Neural cell (in vitro differentiated cells): ENCODE measurements around the gene RAI2.

ENCODE experiments used
- EZH2 ChIP-seq: fragments of 200-600, 300-800 bp; shearing (Covaris generic), sonication (generic); IDR thresholded peaks from 2 replicates; pipeline ENCODE4 v1.6.1; 2014; ENCODE audit warnings: antibody characterized with exemption, low read length, borderline replicate concordance, mild to moderate bottlenecking; ENCODE audit not compliant: insufficient read depth, poor library complexity, severe bottlenecking
- MXI1 ChIP-seq: fragments of 450-650 bp; conservative IDR thresholded peaks from 2 replicates; pipeline ENCODE4 v1.6.1; 2014; ENCODE audit warnings: antibody characterized with exemption, mild to moderate bottlenecking; ENCODE audit not compliant: poor library complexity, severe bottlenecking
- SMC3 ChIP-seq: fragments of 450-650 bp; conservative IDR thresholded peaks from 2 replicates; pipeline ENCODE4 v1.6.1; 2014; ENCODE audit warnings: antibody characterized with exemption, mild to moderate bottlenecking, moderate library complexity; ENCODE audit not compliant: poor library complexity
- TF ChIP-seq, protein P1 (sequence below): IDR thresholded peaks from 2 replicates; pipeline ENCODE4 v1.6.1; 2012; ENCODE audit warnings: borderline replicate concordance
- TF ChIP-seq, protein P2 (sequence below): fragments of 450-650 bp; IDR thresholded peaks from 2 replicates; pipeline ENCODE4 v1.5.1; 2014; ENCODE audit warnings: antibody characterized with exemption, mild to moderate bottlenecking, moderate library complexity; ENCODE audit not compliant: poor library complexity, severe bottlenecking

DNA sequence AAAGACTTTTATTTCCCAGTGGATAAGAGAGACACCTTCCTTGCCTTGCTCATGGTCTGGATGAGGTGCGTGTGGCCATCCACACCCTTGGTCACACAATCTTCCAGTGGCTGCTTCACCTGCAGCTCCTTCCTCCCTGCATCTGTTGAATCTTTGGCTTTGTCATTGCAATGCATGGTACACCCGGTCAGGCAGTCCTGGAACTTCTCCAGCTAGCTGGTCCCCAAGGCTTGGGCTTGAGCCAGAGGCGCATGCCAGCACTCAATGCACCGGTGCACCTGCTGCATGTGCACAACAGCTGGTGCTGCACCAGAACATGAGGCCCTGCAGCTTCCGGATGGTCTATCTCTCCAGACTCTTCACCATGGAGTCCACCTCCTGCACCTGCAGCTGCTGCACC is 92.1 kb downstream of the RAI2 start:
- TF ChIP-seq EZH2: no peak
- TF ChIP-seq, protein P1, sequence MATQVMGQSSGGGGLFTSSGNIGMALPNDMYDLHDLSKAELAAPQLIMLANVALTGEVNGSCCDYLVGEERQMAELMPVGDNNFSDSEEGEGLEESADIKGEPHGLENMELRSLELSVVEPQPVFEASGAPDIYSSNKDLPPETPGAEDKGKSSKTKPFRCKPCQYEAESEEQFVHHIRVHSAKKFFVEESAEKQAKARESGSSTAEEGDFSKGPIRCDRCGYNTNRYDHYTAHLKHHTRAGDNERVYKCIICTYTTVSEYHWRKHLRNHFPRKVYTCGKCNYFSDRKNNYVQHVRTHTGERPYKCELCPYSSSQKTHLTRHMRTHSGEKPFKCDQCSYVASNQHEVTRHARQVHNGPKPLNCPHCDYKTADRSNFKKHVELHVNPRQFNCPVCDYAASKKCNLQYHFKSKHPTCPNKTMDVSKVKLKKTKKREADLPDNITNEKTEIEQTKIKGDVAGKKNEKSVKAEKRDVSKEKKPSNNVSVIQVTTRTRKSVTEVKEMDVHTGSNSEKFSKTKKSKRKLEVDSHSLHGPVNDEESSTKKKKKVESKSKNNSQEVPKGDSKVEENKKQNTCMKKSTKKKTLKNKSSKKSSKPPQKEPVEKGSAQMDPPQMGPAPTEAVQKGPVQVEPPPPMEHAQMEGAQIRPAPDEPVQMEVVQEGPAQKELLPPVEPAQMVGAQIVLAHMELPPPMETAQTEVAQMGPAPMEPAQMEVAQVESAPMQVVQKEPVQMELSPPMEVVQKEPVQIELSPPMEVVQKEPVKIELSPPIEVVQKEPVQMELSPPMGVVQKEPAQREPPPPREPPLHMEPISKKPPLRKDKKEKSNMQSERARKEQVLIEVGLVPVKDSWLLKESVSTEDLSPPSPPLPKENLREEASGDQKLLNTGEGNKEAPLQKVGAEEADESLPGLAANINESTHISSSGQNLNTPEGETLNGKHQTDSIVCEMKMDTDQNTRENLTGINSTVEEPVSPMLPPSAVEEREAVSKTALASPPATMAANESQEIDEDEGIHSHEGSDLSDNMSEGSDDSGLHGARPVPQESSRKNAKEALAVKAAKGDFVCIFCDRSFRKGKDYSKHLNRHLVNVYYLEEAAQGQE: no peak
- no peak for TF ChIP-seq MXI1
- TF ChIP-seq, protein P2, sequence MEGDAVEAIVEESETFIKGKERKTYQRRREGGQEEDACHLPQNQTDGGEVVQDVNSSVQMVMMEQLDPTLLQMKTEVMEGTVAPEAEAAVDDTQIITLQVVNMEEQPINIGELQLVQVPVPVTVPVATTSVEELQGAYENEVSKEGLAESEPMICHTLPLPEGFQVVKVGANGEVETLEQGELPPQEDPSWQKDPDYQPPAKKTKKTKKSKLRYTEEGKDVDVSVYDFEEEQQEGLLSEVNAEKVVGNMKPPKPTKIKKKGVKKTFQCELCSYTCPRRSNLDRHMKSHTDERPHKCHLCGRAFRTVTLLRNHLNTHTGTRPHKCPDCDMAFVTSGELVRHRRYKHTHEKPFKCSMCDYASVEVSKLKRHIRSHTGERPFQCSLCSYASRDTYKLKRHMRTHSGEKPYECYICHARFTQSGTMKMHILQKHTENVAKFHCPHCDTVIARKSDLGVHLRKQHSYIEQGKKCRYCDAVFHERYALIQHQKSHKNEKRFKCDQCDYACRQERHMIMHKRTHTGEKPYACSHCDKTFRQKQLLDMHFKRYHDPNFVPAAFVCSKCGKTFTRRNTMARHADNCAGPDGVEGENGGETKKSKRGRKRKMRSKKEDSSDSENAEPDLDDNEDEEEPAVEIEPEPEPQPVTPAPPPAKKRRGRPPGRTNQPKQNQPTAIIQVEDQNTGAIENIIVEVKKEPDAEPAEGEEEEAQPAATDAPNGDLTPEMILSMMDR: no peak
- no peak for TF ChIP-seq SMC3
